Choroid plexus epithelial cell (primary cell): ENCODE results near the gene MAJIN.

Experiments used
- DNase-seq: peaks from one replicate; pipeline ENCODE4 v3.0.0-alpha.2; 2010; ENCODE audit warnings: low read depth
- H3K4me3 ChIP-seq: 2 replicates; pipeline ENCODE4 v1.5.1; 2011; ENCODE audit warnings: low read depth, mild to moderate bottlenecking, control low read depth, low read length, moderate library complexity
- CTCF ChIP-seq: conservative IDR thresholded peaks from 2 replicates; pipeline ENCODE4 v1.5.1; 2011; ENCODE audit warnings: low read depth, mild to moderate bottlenecking, control low read depth, inconsistent platforms, low read length, moderate library complexity

The MAJIN gene

GRCh38 chr11:64888729-64889511, 83.0 kb downstream of the MAJIN start:
- no peak overlapping the region for H3K4me3 ChIP-seq
- DNase-seq, result no peak
- no peak for TF ChIP-seq CTCF

- H3K4me3 ChIP-seq, result no peak overlapping the region
- TF ChIP-seq CTCF, result no peak
- no peak for DNase-seq
These were observed 83.5 kb downstream of the MAJIN start for GRCh38 chr11:64888406-64888728.
